NCI-H524 (cell line): ENCODE measurements around the gene ZNF823.
A peak's percentile ranks its signal among the peaks of the same experiment; 100 is the strongest.
"Not testable (repeated sequence)": the region's sequence is repeated elsewhere in the genome, so short reads cannot be mapped to it uniquely, and the experiment has no call there.

Source experiments
- DNase-seq, 2 experiments: peaks; one replicate each; lab custom pipeline; 2025; lab: John Stamatoyannopoulos, UW

Gene ZNF823

GRCh38 chr19:11738746-11739620 is at the start of gene ZNF823:
TSS of gene ZNF823 (minus strand) at chr19:11738946. CDS start at chr19:11738819, 127 bp downstream.
- peak; percentile 98 to 100 for DNase-seq

DNA sequence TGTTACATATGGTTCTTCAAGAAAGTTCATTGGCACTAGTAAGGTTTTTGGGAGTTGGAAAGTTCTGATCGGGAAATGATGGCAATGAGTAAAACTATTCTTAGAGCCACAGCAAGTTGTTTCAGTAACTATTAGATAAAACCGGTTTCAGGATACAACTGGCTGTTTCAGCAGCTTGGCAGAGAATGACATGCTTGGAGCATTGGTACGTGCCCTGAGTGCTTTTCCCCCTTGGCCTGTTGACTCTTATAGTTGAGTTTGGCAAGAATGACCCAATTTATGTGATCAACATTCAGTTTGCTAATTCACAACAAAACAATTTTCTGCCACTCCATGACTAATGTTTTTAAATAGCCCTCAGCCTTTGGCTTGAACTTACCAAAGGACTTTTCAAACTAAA is 48.8 kb upstream of the ZNF823 start:
- DNase-seq = no peak

DNA sequence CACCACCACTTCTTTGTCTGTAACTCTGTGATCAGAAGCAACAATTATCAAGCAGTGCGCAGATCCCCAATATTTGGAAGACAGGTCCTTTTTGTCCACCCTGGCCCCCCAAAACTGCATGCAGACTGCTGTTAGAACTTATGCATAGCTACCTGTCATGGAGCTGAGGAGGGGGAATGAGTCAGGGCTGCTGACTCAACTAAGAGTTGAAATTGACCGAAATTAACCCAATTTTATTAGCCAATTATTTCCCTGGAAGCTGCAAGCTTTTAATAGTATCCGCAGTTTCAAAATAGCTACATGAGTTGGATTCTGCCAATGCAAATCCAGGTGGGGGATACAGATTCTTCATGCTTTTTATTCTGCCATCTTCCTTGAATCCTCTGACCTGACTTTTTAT is 45.6 kb upstream of the ZNF823 start:
- DNase-seq = no peak

GRCh38 chr19:11783767-11784166 is 45.0 kb upstream of the ZNF823 start:
- no peak for DNase-seq

DNA sequence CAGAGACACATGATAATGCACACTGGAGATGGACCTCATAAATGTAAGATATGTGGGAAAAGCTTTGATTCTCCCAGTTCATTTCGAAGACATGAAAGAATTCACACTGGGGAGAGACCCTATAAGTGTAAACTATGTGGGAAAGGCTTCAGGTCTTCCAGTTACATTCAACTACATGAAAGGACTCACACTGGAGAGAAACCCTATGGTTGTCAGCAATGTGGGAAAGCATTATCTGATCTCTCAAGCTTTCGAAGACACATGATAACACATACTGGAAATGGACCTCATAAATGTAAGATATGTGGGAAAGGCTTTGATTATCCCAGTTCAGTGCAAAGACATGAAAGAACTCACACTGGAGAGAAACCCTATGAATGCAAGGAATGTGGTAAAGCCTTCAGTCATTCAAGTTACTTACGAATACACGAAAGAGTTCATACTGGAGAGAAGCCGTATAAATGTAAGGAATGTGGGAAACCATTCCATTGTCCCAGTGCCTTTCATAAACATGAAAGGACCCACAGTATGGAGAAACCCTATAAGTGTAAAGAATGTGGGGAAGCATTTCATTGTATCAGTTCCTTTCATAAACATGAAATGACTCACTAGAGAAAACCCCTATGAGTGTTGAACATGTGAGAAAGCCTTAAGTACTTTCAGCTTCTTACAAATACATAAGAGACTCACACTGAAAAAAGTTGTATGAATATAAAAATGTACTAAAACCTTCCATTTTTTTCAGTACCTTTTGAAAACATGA is 42.7 kb upstream of the ZNF823 start:
- DNase-seq = no peak

- DNase-seq = no peak
These were observed 41.8 kb upstream of the ZNF823 start for GRCh38 chr19:11780431-11781020.

- DNase-seq = not testable (repeated sequence)
These were observed 37.9 kb upstream of the ZNF823 start for GRCh38 chr19:11776669-11777068.

DNA sequence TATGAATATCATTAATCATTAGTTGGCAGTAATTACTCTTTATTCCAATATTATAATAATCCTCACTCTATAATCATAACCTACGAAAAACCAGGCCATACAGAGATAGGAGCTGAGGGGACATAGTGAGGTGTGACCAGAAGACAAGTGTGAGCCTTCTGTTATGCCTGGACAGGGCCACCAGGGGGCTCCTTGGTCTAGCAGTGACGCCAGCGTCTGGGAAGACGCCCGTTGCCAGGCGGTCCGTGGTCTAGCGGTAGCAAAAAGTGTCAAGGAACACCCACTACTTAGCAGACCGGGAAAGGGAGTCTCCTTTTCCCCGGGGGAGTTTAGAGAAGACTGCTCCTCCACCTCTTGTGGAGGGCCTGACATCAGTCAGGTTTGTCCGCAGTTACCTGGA is 32.8 kb upstream of the ZNF823 start:
- not testable (repeated sequence) for DNase-seq

- no peak for DNase-seq
These were observed 31.2 kb upstream of the ZNF823 start for GRCh38 chr19:11769995-11770394.

- DNase-seq = peak in 1 of 2 experiments; percentile 26
These were observed 28.9 kb upstream of the ZNF823 start for GRCh38 chr19:11767633-11768133.

DNA sequence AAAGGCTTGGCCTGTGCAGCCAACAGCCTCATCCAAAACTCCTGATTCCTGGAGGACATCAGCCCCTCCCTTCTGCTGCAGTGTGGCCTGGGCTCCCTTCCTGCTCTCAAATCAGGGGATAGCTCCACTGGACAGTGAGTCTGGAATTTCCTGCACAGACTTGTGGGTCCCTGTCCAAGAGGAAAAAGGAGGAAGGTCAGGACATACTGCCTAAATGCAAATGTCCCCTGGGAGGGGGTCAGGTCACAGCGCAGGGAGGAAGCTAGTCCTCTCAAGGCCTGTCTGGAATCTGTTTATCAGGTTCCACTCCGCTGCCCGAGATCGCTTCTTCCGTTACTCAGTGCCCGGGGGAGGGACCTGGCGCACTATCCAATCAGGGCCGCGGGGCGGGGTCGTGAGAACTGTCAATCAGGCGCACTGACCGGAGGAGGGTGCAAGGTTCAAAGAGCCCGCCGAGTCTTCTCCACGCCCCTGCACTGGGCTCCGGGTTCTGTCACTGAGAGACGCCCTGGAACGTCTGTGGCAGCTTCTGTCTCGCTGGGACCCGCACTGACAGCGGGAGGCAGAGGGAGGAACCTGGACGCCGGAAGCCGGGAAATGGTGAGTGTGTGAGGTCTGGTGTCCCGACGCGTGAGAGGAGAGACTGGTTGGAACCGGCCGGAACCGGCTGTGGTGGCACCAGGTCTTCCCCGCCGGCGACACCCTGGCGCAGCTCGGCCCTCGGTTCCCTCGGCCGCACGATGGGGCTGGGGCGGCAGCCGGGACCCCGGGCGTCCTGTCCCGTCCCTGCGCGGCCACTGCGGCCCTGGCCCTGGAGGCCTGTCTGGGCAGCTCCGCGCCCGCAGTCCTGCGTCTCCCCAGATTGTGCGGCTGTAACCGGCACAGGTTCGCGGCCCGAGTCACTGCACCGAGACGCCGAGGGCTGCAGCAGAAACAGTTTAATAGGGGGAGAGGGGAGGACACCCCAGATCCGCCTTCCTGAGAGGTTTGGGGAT is 28.1 kb upstream of the ZNF823 start, which contains the start of gene ZNF441:
ZNF441 (plus strand) TSS at position 404 of the 995 bp plus-strand sequence; CDS start at position 598, 194 bp downstream.
- peak; percentile 89 to 96 for DNase-seq

DNA sequence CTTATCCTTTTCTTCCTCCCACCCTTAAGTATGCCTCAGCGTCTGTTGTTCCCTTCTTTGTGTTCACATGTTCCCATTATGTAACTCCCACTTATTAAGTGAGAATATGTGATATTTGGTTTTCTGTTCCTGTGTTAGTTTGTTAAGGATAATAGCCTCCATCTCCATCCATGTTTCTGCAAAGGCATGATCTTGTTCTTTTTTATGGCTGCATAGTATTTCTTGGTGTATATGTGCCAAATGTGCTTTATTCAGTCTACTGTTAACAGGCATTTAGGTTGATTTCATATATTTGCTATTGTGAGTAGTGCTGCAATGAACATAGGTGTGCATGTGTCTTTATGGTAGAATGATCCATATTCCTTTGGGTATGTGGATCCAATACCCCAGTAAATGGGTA is 24.9 kb upstream of the ZNF823 start:
- DNase-seq = no peak

- DNase-seq = no peak
These were observed 24.4 kb upstream of the ZNF823 start for GRCh38 chr19:11763117-11763516.

GRCh38 chr19:11759805-11760204 is 21.1 kb upstream of the ZNF823 start:
- no peak for DNase-seq

DNA sequence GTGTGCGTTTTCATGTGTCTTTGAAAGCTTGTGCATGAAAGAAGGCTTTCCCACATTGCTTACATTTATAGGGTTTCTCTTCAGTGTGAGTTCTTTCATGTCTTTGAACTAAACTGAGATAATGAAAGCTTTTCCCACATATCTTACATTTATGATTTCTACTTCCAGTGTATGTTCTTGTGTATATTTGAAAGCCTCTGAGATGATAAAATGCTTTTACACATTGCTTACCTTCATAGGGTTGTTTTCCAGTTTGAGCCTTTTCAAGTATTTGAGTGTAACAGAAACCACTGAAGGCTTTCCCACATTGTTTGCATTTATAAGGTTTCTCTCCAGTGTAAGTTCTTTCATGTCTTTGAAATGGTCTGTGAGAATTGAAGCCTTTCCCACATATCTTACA is 18.2 kb upstream of the ZNF823 start:
- DNase-seq = no peak

DNA sequence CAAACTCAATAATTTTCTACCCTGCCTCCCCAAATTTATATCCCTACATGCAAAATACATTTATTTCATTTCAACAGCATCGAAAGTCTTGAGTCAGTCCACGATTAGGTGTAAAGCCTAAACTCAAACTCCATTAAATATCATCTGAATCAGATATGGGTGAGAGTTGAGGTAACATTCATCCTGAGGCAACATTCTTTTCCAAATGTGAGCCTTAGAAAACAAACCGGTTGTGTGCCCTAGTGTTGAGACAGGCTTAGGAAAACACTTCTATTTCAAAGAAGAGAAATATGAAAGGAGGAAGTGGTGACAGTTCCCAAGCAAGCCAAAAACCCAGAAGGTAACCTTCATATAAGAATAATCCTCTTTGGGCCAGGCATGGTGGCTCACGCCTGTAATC is 15.9 kb upstream of the ZNF823 start:
- DNase-seq = no peak

GRCh38 chr19:11752244-11752736 is 13.5 kb upstream of the ZNF823 start:
- DNase-seq = no peak

- DNase-seq = no peak
These were observed 11.0 kb upstream of the ZNF823 start for GRCh38 chr19:11749751-11750150.

DNA sequence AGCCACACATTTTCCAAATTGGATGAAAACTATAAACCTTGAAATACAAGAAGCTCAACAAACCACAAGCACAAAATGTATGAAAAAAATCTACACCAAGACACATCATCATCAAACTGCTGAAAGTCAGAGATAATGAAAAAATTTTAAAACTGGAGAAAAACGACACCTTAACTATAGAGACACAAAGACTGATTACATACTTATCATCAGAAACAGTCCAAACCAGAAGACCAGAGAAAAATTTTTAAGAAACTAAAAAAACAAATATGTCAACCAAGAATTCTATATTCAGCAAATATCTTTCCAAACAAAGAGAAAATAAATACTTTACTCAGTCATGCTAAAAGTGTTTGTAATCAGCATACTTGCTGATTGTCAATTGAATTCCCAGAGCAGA is 8.5 kb upstream of the ZNF823 start:
- no peak for DNase-seq

DNA sequence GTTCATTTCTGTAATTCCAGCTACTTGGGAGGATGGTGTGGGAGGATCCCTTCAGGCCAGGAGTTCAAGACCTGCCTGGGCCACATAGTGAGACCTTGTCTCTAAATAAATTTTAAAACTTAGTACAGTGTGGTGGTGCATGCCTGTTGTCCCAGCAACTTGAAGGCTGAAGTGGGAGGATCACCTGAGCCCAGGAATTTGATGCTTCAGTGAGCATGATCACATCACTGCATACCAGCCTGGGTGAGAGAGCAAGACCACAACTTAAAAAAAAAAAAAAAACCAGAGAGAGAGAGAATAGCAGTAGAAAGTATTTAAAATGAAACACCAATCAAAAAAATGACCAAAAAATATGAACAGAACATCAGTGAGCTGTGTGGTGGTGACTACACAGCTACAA is 7.1 kb upstream of the ZNF823 start:
- DNase-seq = no peak
